GM12874 (cell line): ENCODE measurements around the gene TLL1.

Experiments
- TF ChIP-seq, protein P1 (sequence below): IDR thresholded peaks from 2 replicates; pipeline ENCODE4 v1.5.1; 2011; ENCODE audit warnings: low read depth, mild to moderate bottlenecking, control low read depth, low read length, moderate library complexity; ENCODE audit not compliant: insufficient read depth

TLL1 gene

DNA sequence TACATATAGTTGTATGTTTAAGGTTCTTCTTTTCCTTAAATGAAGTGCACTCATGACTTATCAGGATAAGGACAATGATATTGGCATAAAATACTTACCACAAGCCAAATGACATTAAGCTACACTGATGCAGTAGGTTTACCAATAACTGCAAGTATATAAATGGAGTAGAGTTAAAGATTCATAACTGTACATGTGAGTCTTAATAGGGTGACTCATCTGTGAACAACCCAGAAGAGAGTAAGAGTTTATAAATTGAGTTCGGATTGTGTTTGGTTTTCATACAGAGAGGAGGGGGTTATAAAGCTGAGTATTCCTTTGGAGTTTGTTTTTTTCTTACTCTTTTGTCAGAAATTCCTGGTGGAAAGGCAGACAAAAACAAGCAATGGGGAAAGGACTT, 144.8 kb downstream of the TLL1 start:
- TF ChIP-seq, protein P1, sequence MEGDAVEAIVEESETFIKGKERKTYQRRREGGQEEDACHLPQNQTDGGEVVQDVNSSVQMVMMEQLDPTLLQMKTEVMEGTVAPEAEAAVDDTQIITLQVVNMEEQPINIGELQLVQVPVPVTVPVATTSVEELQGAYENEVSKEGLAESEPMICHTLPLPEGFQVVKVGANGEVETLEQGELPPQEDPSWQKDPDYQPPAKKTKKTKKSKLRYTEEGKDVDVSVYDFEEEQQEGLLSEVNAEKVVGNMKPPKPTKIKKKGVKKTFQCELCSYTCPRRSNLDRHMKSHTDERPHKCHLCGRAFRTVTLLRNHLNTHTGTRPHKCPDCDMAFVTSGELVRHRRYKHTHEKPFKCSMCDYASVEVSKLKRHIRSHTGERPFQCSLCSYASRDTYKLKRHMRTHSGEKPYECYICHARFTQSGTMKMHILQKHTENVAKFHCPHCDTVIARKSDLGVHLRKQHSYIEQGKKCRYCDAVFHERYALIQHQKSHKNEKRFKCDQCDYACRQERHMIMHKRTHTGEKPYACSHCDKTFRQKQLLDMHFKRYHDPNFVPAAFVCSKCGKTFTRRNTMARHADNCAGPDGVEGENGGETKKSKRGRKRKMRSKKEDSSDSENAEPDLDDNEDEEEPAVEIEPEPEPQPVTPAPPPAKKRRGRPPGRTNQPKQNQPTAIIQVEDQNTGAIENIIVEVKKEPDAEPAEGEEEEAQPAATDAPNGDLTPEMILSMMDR: no peak

DNA sequence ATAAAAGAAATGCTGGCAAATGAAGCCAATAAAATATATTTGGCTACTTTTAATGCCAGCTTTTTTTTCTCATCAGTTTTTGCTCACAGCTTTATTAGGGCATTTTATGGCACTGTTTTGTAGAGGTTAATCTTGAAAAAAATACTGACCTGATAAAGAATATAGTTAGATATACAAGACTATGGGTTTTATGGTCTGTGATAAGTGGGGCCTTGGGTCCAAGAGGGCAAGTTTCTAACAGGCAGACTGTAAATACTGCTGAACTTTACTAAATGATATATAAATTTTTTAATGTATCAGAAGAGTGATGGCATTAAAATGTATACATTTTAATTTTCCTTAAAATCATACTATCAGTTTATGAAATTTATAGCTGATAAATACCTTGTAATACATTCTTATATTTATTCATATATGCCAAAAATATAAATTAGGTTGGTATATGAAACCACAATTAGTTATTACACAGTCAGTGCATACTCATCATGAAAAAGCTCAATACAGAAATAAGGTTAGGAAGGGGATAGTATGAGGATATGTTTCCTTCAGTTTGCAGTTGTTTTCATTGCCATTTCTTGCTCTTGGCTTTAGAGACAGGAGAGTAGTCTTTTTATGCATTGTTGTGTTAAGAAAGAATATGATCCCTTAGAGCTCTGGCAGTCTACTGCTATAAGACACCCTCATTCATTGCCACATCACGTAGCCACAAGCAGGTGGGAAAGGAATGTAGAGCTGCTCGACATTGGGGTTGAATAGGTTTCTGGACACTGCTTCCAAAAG, 146.6 kb downstream of the TLL1 start:
- TF ChIP-seq, protein P1: no peak

DNA sequence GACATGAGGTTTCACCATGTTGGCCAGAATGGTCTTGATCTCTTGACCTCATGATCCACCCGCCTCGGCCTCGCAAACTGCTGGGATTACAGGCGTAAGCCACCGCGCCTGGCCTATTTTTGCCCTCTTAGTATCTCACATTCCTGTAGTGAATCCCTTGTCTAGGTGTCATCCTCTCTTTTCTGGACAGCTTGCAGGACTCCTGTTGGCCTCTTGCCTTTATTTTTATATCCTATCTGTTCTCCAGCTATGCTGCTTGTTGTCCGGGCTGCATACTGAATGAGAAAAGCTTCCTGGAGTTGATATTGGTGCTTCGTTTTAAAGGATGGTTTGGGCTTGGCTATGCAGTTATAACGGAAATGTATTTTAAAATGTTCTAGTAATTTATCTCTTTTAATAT, 148.6 kb downstream of the TLL1 start:
- TF ChIP-seq, protein P1: no peak

DNA sequence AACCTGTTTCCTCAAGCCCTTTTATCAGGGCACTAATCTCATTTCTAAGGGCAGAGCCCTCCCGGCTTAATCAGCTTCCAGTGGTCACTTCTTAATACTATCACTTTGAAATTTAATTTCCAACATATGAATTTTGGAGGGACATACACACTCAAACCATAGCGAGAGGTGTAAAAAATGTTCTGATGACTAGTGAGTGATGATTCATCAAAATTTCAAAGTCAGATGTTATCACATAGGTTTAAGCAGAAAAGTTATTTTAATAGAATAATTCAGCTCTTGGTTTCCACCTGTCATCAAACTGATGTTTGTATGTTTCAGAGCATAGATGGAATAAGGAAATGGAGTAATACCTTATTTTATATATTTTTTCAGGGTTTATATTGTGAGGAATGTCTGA, 161.9 kb downstream of the TLL1 start:
- TF ChIP-seq, protein P1: no peak

DNA sequence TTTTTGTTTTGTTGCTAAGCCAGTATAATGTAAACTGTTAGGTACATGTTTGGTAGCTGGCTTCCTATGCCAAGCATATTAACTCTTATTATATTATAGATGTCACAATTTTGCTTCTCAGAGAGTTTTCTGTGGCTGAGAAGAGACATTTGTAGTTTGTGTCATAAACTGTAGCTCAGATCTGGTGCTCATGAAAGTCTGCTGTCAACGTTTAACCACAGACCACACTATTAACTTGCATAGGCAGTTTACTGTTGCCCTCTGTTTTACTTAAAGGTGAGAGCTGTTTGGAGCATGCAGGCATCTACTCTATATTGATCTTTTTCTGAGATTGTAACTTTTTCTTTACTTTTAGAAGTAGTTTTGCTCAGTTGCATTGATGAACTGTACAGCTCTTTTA, 166.8 kb downstream of the TLL1 start:
- TF ChIP-seq, protein P1: no peak

DNA sequence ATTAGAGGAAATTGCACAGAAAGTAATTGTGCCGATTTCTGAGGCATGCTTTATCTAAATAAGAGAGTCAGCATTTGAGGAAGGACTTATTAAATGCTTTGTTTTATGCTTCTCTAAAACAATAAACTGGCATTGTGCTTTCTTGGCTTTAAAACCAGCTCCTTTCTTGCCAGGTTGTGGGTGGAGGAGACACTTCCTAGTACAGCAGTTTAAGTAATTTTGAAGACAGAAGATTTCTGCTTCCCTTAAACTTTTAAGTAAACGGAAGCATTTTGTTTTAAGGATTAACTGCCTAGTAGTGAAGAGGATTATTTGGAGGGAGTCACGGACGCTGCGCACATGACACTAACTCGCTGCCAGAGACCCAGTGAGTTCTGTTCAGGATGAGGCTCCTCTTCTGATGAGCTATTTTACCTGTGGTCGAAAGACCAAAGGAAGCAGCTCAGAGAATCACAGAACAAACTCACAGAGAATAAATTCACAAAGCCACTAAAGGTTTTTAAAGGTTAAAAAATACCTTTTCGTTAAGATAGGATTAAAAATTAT, 169.5 kb downstream of the TLL1 start:
- TF ChIP-seq, protein P1: no peak

DNA sequence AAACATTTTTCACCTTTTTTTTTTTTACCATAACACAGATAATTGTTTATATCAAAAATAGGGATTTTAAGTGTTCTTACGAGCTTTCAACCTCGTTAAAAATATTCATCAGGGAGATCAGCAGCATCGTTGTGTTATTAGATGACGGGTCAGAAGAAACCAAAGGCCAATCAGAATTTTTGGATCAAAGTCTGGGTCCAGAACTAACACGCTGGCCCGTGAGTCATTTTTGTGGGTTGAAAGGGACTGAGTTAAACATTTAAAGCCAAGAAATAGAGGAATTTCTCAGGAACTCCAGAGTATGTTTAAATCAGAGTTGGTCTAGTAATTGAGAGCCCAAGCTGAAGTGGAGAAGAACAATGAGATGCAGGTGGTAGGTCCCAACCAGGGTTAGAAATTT, 170.8 kb downstream of the TLL1 start:
- TF ChIP-seq, protein P1: no peak
